Vagina (tissue), 2 donors: Measurements from ENCODE around the gene HHIPL2.

Experiments
- CTCF ChIP-seq, 3 experiments: fragments of 450-650 bp in 2 of 3; fragments of 200-600 bp in 1 of 3; sonication (generic) in 1 of 3; IDR thresholded peaks; one replicate each; pipeline ENCODE4 v1.5.1; 2017 to 2019; ENCODE audit warnings: antibody characterized with exemption in 3 of 3, mild to moderate bottlenecking in 2 of 3, moderate library complexity in 2 of 3
- POLR2A ChIP-seq, 2 donors: fragments of 450-650 bp; IDR thresholded peaks; one replicate each; pipeline ENCODE4 v1.6.1; 2017; ENCODE audit warnings: antibody characterized with exemption in 2 of 2, mild to moderate bottlenecking in 2 of 2, moderate library complexity in 2 of 2
- POLR2AphosphoS5 ChIP-seq, 2 donors: sonication (generic); formaldehyde crosslinking; IDR thresholded peaks; one replicate each; pipeline ENCODE4 v1.9.0; 2017; ENCODE audit warnings: antibody characterized with exemption in 2 of 2, mild to moderate bottlenecking in 2 of 2, low read depth in 1 of 2; ENCODE audit not compliant: insufficient read depth in 1 of 2

GRCh38 chr1:222583079-222583478 is 35.2 kb upstream of the HHIPL2 start:
- no peak for TF ChIP-seq POLR2A (IDR thresholded peaks at IDR 0.05)
- TF ChIP-seq CTCF (IDR thresholded peaks at IDR 0.05): no peak
- no peak for TF ChIP-seq POLR2AphosphoS5 (IDR thresholded peaks at IDR 0.05; ENCODE audit: insufficient read depth in 1 of 2, low read depth in 1 of 2)
